CD4-positive, CD25-positive, alpha-beta regulatory T cell (primary cell): ENCODE data around the gene TMEM178B. TPM values are rescaled to one million over a fixed set of nuclear protein-coding genes. Genes with fewer than 3 reads are reported as not detected.
"Not testable (repeated sequence)": the region's sequence is repeated elsewhere in the genome, so short reads cannot be mapped to it uniquely, and the experiment has no call there.

Experiments used
- ATAC-seq, 2 donors: fragments of 150-1000 bp; cut with Tn5 transposase; one replicate each; pipeline ENCODE4 v1.10.0; 2021; ENCODE audit warnings: low read depth in 2 of 2, moderate number of reproducible peaks in 2 of 2, moderate library complexity in 1 of 2
- DNase-seq, 3 donors: peaks; one replicate each; pipeline versions ENCODE4 v3.0.0 to v3.0.0-alpha.2; 2012 to 2022; ENCODE audit warnings: mixed read lengths in 1 of 3
- H3K27ac ChIP-seq: one replicate; pipeline ENCODE4 v1.7.0; 2013; ENCODE audit warnings: mild to moderate bottlenecking, low read length; ENCODE audit not compliant: insufficient read depth, poor library complexity, severe bottlenecking
- H3K27me3 ChIP-seq: one replicate; pipeline ENCODE4 v1.7.0; 2013; ENCODE audit warnings: low read length; ENCODE audit not compliant: control insufficient read depth, insufficient read depth
- H3K36me3 ChIP-seq: one replicate; pipeline ENCODE4 v1.7.0; 2013; ENCODE audit warnings: mild to moderate bottlenecking, low read length, moderate library complexity; ENCODE audit not compliant: control insufficient read depth, insufficient read depth
- H3K4me1 ChIP-seq: 2 replicates; pipeline ENCODE4 v1.7.0; 2013; ENCODE audit warnings: mild to moderate bottlenecking, low read length; ENCODE audit not compliant: insufficient read depth, control insufficient read depth, poor library complexity, severe bottlenecking
- H3K4me3 ChIP-seq: one replicate; pipeline ENCODE4 v1.7.0; 2013; ENCODE audit warnings: low read depth, mild to moderate bottlenecking, low read length, moderate library complexity
- H3K9me3 ChIP-seq, 2 experiments: 1 replicate in 1 of 2; 2 replicates in 1 of 2; pipeline ENCODE4 v1.7.0; 2013; ENCODE audit warnings: low read length in 2 of 2, mild to moderate bottlenecking in 1 of 2, moderate library complexity in 1 of 2; ENCODE audit not compliant: control insufficient read depth in 2 of 2
- H3K27ac Mint-ChIP-seq, 3 donors: one replicate each; pipeline ENCODE4 v1.8.0; 2020 to 2022; ENCODE audit warnings: mild to moderate bottlenecking in 3 of 3, mixed read lengths in 3 of 3, moderate library complexity in 2 of 3
- H3K27me3 Mint-ChIP-seq: one replicate; pipeline ENCODE4 v1.8.0; 2022; ENCODE audit warnings: mild to moderate bottlenecking, mixed read lengths
- H3K36me3 Mint-ChIP-seq: one replicate; pipeline ENCODE4 v1.8.0; 2020; ENCODE audit warnings: mixed read lengths
- H3K4me1 Mint-ChIP-seq, 4 donors: one replicate each; pipeline ENCODE4 v1.8.0; 2020 to 2022; ENCODE audit warnings: mixed read lengths in 4 of 4, mild to moderate bottlenecking in 1 of 4
- H3K4me3 Mint-ChIP-seq, 4 donors: one replicate each; pipeline ENCODE4 v1.8.0; 2020 to 2022; ENCODE audit warnings: mild to moderate bottlenecking in 4 of 4, mixed read lengths in 4 of 4, moderate library complexity in 3 of 4
- H3K9me3 Mint-ChIP-seq, 7 donors: one replicate each; pipeline ENCODE4 v1.8.0; 2020 to 2022; ENCODE audit warnings: mixed read lengths in 7 of 7, mild to moderate bottlenecking in 3 of 7, moderate library complexity in 2 of 7
- polyA plus RNA-seq, 4 donors: library from polyadenylated mRNA; unstranded; fragments of 300-500 nt; fragmentation: Illumina TruSeq; gene quantifications; one replicate each; pipeline ENCODE4 v1.2.3, GENCODE V29; 2021
- total RNA-seq: library from RNA; stranded (reverse); gene quantifications from one replicate; pipeline ENCODE4 v1.2.3, GENCODE V29; 2022

TMEM178B gene
- total and polyA plus RNA-seq, 5 donors from 2014 or later: 0.10 TPM; not detected in 4

DNA sequence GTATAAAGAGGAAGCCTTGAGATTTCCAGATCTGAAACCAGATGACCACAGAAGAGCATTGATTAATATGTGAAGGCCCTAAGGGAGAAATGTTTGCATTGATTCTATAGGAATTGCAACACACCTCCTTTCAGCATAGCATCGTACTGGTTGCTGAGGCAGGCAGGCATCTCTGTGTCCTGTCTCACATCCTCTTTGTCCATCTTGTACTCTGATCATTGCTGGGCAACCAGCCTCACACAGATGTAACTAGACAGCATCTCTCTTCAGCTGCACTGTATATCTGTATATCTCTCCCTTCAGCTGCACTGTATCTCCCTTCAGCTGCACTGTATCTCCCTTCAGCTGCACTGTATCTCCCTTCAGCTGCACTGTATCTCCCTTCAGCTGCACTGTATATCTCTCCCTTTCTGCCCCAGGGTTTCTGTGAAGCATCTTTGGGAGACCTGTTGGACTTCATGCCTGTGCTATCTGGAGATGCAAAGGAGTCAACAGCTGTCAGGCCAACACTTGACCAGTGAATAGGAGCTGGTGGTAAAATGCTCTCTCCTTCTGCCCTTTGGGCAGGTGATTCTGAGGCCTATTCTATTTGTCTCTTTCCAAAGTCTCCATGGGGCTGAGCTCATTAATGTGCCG, 40.3 kb downstream of the TMEM178B start:
- no peak for ATAC-seq
- H3K4me1 ChIP-seq: no peaks in the 10 kb centered on the region
- H3K27ac ChIP-seq: no peak overlapping the region
- peaks cover 0 to 6% (median 0%) of the 10 kb centered on the region in 7 donors for H3K9me3 Mint-ChIP-seq
- H3K27me3 ChIP-seq: no peaks in the 10 kb centered on the region
- no peak overlapping the region for H3K4me3 ChIP-seq
- H3K4me3 Mint-ChIP-seq: no peak overlapping the region
- peaks cover 6% of the 10 kb centered on the region for H3K27me3 Mint-ChIP-seq
- H3K36me3 Mint-ChIP-seq: no peaks in the 10 kb centered on the region
- no peaks in the 10 kb centered on the region for H3K9me3 ChIP-seq
- no peaks in the 10 kb centered on the region for H3K36me3 ChIP-seq
- no peak for DNase-seq
- H3K4me1 Mint-ChIP-seq: no peaks in the 10 kb centered on the region
- no peak overlapping the region for H3K27ac Mint-ChIP-seq

DNA sequence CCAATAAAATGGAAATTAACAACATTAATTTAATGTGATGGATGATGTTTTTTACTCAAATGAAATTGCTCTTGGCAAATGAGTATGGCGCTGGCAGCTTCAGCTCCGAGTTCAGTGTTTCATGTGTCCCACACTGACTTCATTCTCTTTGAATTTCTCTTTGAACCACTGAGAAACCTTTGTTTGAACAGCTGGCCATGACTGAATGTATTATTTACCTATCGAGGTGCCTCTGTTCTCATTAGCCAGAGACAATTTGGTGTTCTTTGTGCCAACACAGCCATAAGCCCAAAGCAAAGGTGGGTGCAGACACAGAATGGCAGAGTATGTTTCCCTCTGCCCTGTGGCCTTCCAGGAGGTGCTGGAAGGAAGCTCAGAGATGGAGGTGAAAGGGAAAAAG, 42.1 kb downstream of the TMEM178B start:
- no peak overlapping the region for H3K4me3 Mint-ChIP-seq
- no peaks in the 10 kb centered on the region for H3K4me1 ChIP-seq
- ATAC-seq: no peak

DNA sequence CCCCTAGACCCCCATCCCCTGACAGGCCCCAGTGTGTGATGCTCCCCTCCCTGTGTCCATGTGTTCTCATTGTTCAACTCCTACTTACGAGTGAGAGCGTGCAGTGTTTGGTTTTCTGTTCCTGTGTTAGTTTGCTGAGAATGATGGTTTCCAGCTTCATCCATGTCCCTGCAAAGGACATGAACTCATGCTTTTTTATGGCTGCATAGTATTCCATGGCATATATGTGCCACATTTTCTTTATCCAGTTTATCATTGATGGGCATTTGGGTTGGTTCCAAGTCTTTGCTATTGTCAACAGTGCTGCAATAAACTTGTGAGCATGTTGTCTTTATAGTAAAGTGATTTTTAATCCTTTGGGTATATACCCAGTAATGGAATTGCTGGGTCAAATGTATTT, 42.8 kb downstream of the TMEM178B start:
- H3K36me3 ChIP-seq, H3K4me1 ChIP-seq, H3K4me3 Mint-ChIP-seq, H3K27ac ChIP-seq, DNase-seq, H3K4me3 ChIP-seq, H3K27ac Mint-ChIP-seq, H3K36me3 Mint-ChIP-seq, H3K9me3 Mint-ChIP-seq, H3K9me3 ChIP-seq, ATAC-seq, H3K4me1 Mint-ChIP-seq, H3K27me3 ChIP-seq: not testable (repeated sequence)
- peaks cover 14% of the 10 kb centered on the region for H3K27me3 Mint-ChIP-seq

More for the DNA sequence above, 42.1 kb downstream of the TMEM178B start:
- no peaks in the 10 kb centered on the region for H3K27me3 ChIP-seq
- no peak overlapping the region for H3K4me3 ChIP-seq
- no peak for DNase-seq
- Mint-ChIP-seq H3K4me1 (no peaks in the 10 kb centered on the region), H3K27me3 (peaks cover 12% of the 10 kb centered on the region), H3K36me3 (no peaks in the 10 kb centered on the region), H3K27ac (no peak overlapping the region), H3K9me3 (peaks cover 0 to 6% (median 0%) of the 10 kb centered on the region in 7 donors)
- H3K27ac ChIP-seq: no peak overlapping the region
- H3K36me3 ChIP-seq: no peaks in the 10 kb centered on the region
- H3K9me3 ChIP-seq: no peaks in the 10 kb centered on the region

DNA sequence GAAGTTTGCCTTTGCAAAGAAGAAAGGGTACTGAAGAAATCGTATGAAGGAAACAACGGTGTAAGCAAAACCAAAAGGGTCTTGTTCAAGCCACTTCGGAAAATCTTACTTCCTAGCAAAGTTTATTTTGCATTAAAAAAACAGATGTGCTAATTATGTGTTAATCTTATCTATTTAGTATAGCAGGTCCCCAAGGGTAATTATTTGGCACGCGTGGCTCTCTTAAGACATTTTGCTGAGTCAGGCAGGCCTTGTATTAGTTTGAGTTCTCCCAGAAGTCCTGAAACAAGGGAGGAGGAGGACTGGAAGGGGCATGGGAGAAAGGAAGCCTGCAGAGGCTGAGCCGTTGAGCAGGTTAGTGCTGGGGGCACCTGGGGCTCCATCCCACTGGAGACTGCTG, 44.9 kb downstream of the TMEM178B start:
- H3K27ac Mint-ChIP-seq: no peak overlapping the region
- no peaks in the 10 kb centered on the region for H3K36me3 Mint-ChIP-seq
- Histone ChIP-seq H3K27me3 (peaks cover 4% of the 10 kb centered on the region), H3K27ac (no peak overlapping the region), H3K4me3 (no peak overlapping the region), H3K36me3 (no peaks in the 10 kb centered on the region), H3K4me1 (no peaks in the 10 kb centered on the region), H3K9me3 (no peaks in the 10 kb centered on the region)
- H3K27me3 Mint-ChIP-seq: peaks cover 14% of the 10 kb centered on the region
- no peak overlapping the region for H3K4me3 Mint-ChIP-seq
- ATAC-seq: no peak
- peaks cover 0 to 6% (median 0%) of the 10 kb centered on the region in 7 donors for H3K9me3 Mint-ChIP-seq
- DNase-seq: no peak
- no peaks in the 10 kb centered on the region for H3K4me1 Mint-ChIP-seq

DNA sequence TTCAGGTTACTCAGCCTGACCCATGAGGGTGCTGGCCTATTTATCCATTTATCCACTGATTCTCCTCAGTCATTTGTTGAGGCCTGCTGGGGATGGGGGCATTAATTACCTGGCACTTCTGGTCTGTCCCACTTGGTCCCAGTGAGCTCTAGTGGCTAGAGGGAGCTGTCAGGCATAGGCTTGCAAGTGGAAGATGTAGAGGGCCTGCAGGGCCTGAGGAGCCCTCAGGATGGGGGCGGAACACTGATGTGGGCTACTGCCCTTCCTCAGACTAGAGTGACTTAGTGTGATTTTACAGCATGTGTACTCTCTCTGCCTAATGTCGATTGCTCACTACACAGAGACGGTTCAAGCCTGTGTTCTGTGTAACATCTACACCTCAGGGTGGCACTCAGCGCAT, 45.3 kb downstream of the TMEM178B start:
- H3K36me3 Mint-ChIP-seq: no peaks in the 10 kb centered on the region
- H3K9me3 Mint-ChIP-seq: peaks cover 0 to 6% (median 0%) of the 10 kb centered on the region in 7 donors

DNA sequence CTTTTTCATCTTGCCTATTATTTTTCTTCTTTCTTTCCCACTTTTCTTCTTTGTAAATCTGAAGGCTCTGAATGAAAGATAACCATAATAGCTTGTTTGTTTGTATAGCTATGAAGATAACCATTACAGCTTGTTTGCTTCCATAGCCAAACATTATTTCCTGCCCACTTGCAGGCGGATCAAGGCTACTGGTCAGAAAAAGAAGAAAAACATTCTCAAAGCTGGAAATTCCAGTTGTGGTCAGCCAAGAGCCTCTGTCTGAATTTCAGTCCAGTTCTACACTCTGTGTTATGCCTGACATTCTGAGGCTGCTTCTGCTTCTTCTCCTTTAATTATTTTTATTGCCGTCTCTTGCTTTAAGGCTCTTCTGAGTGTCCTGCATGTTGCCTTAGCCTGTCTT, 48.9 kb downstream of the TMEM178B start:
- DNase-seq (no peak), ATAC-seq (no peak)
- no peaks in the 10 kb centered on the region for H3K9me3 Mint-ChIP-seq
- Histone ChIP-seq H3K27ac (no peak overlapping the region), H3K27me3 (peaks cover 6% of the 10 kb centered on the region), H3K4me1 (no peaks in the 10 kb centered on the region), H3K4me3 (no peak overlapping the region), H3K9me3 (no peaks in the 10 kb centered on the region), H3K36me3 (no peaks in the 10 kb centered on the region)
- no peak overlapping the region for H3K4me3 Mint-ChIP-seq
- no peak overlapping the region for H3K27ac Mint-ChIP-seq
- H3K27me3 Mint-ChIP-seq: peaks cover 11% of the 10 kb centered on the region
- H3K36me3 Mint-ChIP-seq: no peaks in the 10 kb centered on the region
- H3K4me1 Mint-ChIP-seq: no peaks in the 10 kb centered on the region

More for the DNA sequence above, 45.3 kb downstream of the TMEM178B start:
- DNase-seq (no peak), ATAC-seq (no peak)
- Mint-ChIP-seq H3K4me3 (no peak overlapping the region), H3K27me3 (peaks cover 14% of the 10 kb centered on the region), H3K4me1 (no peaks in the 10 kb centered on the region), H3K27ac (no peak overlapping the region)
- Histone ChIP-seq H3K27ac (no peak overlapping the region), H3K9me3 (no peaks in the 10 kb centered on the region), H3K27me3 (peaks cover 4% of the 10 kb centered on the region), H3K36me3 (no peaks in the 10 kb centered on the region), H3K4me1 (no peaks in the 10 kb centered on the region), H3K4me3 (no peak overlapping the region)

DNA sequence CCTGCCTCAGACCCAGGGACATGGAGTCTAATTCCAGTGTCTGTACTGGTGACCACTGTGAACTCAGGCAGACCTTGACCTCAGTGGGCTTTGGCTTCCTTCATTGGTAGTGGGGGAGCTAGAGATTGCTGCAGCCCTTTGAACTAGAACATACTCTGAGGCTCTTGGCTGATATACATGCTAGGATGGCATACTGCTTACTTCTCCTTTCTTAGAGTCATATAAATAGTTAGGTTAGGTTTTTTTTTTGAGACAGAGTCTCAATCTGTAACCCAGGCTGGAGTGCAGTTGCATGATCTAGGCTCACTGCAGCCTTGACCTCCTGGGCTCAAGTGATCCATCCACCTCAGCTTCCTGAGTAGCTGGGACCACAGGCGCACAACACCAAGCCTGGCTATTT, 49.7 kb downstream of the TMEM178B start:
- Mint-ChIP-seq H3K4me3 (no peak overlapping the region), H3K27ac (no peak overlapping the region), H3K36me3 (no peaks in the 10 kb centered on the region), H3K27me3 (peaks cover 8% of the 10 kb centered on the region), H3K9me3 (no peaks in the 10 kb centered on the region), H3K4me1 (no peaks in the 10 kb centered on the region)
- ATAC-seq (no peak), DNase-seq (no peak)
- no peak overlapping the region for H3K4me3 ChIP-seq
- no peaks in the 10 kb centered on the region for H3K4me1 ChIP-seq
- H3K27ac ChIP-seq: no peak overlapping the region
- no peaks in the 10 kb centered on the region for H3K9me3 ChIP-seq
- peaks cover 6% of the 10 kb centered on the region for H3K27me3 ChIP-seq
- H3K36me3 ChIP-seq: no peaks in the 10 kb centered on the region

DNA sequence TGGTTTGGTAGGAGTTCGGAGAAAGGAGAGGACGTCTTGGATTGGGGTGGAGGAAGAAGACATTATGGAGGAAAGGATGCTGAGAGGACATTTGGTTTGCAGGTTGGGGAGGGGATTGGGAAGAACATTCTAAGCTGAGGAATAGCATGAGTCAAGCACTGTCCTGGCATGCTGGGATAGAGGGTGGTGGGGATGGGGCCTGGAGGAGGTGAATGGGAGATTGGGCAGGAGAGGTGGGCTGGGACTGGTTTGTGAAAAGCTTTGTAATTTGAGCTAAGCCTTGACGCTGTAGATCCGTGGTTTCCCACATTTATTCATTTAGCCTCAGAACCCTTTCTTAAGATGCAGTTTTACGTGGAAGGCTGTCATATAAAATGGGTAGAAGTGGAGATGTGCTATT, 52.2 kb downstream of the TMEM178B start:
- no peaks in the 10 kb centered on the region for H3K4me1 ChIP-seq
- H3K27ac Mint-ChIP-seq: no peak overlapping the region
- H3K4me3 ChIP-seq: no peak overlapping the region
- peaks cover 6% of the 10 kb centered on the region for H3K27me3 ChIP-seq
- H3K9me3 ChIP-seq: no peaks in the 10 kb centered on the region
- no peaks in the 10 kb centered on the region for H3K36me3 Mint-ChIP-seq
- peaks cover 16% of the 10 kb centered on the region for H3K27me3 Mint-ChIP-seq
- DNase-seq (no peak), ATAC-seq (no peak)
- H3K27ac ChIP-seq: no peak overlapping the region
- H3K4me1 Mint-ChIP-seq: no peaks in the 10 kb centered on the region
- H3K9me3 Mint-ChIP-seq: peaks cover 0 to 3% (median 0%) of the 10 kb centered on the region in 7 donors
- H3K4me3 Mint-ChIP-seq: no peak overlapping the region
- no peaks in the 10 kb centered on the region for H3K36me3 ChIP-seq
